HepG2 (cell line): Measurements from ENCODE around the gene P2RX5. TPM values are rescaled to one million over a fixed set of nuclear protein-coding genes. Genes with fewer than 3 reads are reported as not detected.
A peak's percentile ranks its signal among the peaks of the same experiment; 100 is the strongest.

ENCODE experiments used
- ARHGAP35 ChIP-seq: sonication (generic); formaldehyde crosslinking; IDR thresholded peaks from 2 replicates; pipeline ENCODE4 v1.9.0; 2022; ENCODE audit warnings: mild to moderate bottlenecking, inconsistent platforms, moderate library complexity, missing genetic modification reagents, borderline replicate concordance
- CREB3 ChIP-seq: sonication (generic); formaldehyde crosslinking; IDR thresholded peaks from 2 replicates; pipeline ENCODE4 v1.5.0; 2020; ENCODE audit warnings: missing genetic modification reagents
- ERF ChIP-seq: IDR thresholded peaks from 2 replicates; pipeline ENCODE4 v1.6.1; 2018; ENCODE audit warnings: missing biosample characterization, missing genetic modification reagents
- HHEX ChIP-seq: IDR thresholded peaks from 2 replicates; pipeline ENCODE4 v1.6.1; 2016; ENCODE audit warnings: control low read depth
- HNRNPL ChIP-seq: fragments of 200-400 bp; formaldehyde crosslinking; IDR thresholded peaks from 2 replicates; pipeline ENCODE4 v1.6.1; 2017; ENCODE audit warnings: mild to moderate bottlenecking, low read depth, low read length
- MTERF4 ChIP-seq: sonication (generic); formaldehyde crosslinking; IDR thresholded peaks from 2 replicates; pipeline ENCODE4 v1.8.0; 2023; ENCODE audit warnings: mild to moderate bottlenecking, missing genetic modification reagents
- SAFB2 ChIP-seq: sonication (generic); formaldehyde crosslinking; IDR thresholded peaks from 2 replicates; pipeline ENCODE4 v1.5.1; 2020; ENCODE audit warnings: missing genetic modification reagents, low read depth, mild to moderate bottlenecking, borderline replicate concordance
- SRY ChIP-seq: sonication (generic); formaldehyde crosslinking; IDR thresholded peaks from 2 replicates; pipeline ENCODE4 v1.8.0; 2022; ENCODE audit warnings: mild to moderate bottlenecking, missing genetic modification reagents
- THAP9 ChIP-seq: sonication (generic); formaldehyde crosslinking; IDR thresholded peaks from 2 replicates; pipeline ENCODE4; 2020; ENCODE audit warnings: missing genetic modification reagents, mild to moderate bottlenecking, borderline replicate concordance
- ZHX2 ChIP-seq, 2 experiments: sonication (generic) in 1 of 2; formaldehyde crosslinking in 1 of 2; IDR thresholded peaks; 2 replicates each; pipeline versions ENCODE4 v1.6.1 to v1.9.0; 2014 to 2022; ENCODE audit warnings: antibody characterized with exemption in 1 of 2, borderline replicate concordance in 1 of 2, inconsistent platforms in 1 of 2, low read depth in 1 of 2, missing genetic modification reagents in 1 of 2
- ZMYM3 ChIP-seq: sonication (generic); formaldehyde crosslinking; IDR thresholded peaks from 2 replicates; pipeline ENCODE4 v1.5.1; 2020; ENCODE audit warnings: mild to moderate bottlenecking, missing genetic modification reagents
- ZNF275 ChIP-seq: sonication (generic); formaldehyde crosslinking; IDR thresholded peaks from 2 replicates; pipeline ENCODE4 v1.8.0; 2022; ENCODE audit warnings: missing genetic modification reagents, mild to moderate bottlenecking, inconsistent platforms, borderline replicate concordance
- ZNF768 ChIP-seq: sonication (generic); formaldehyde crosslinking; IDR thresholded peaks from 2 replicates; pipeline ENCODE4 v1.4.0; 2020; ENCODE audit warnings: missing genetic modification reagents
- polyA plus RNA-seq, 8 experiments: library from polyadenylated mRNA; depleted of rRNA in 3 of 8; stranded (reverse) in 7 of 8; unstranded in 1 of 8; fragments of >200 nt; fragmentation: Illumina TruSeq in 4 of 8; extraction: Trizol in 4 of 8; gene quantifications; 2 replicates each; pipeline versions ENCODE4 v1.2.1 to v1.2.3, GENCODE V29; 2011 to 2016; ENCODE audit warnings: low read depth in 4 of 8, missing spikeins in 1 of 8, mixed read lengths in 1 of 8; ENCODE audit not compliant: insufficient read depth in 1 of 8
- total RNA-seq, 5 experiments: library from RNA; depleted of rRNA; stranded (reverse); fragments of >200 nt; fragmentation: Illumina TruSeq; extraction: Trizol; gene quantifications; 2 replicates each; pipeline ENCODE4 v1.2.3, GENCODE V29; 2016; ENCODE audit warnings: low read depth in 1 of 5

The P2RX5 gene
- total and polyA plus RNA-seq, 2 of the 13 experiments (the other 11 are each of a cell fraction or from before 2014, with no cell fraction given): 0.95 to 1.7 TPM

- no peak for TF ChIP-seq CREB3
- TF ChIP-seq HNRNPL: no peak
- no peak for TF ChIP-seq ARHGAP35 (CRISPR knock-in tag)
- 0 out of 2 replicates have a peak, but pooled peaks have one; percentile 18 for TF ChIP-seq ERF
- TF ChIP-seq SAFB2 (CRISPR knock-in tag): no peak
- no peak for TF ChIP-seq MTERF4 (CRISPR knock-in tag)
- TF ChIP-seq HHEX: no peak
- TF ChIP-seq SRY (CRISPR knock-in tag): no peak
- peak; percentile 80 for TF ChIP-seq ZNF768
- no peak for TF ChIP-seq ZHX2 (IDR thresholded peaks at IDR 0.05; ENCODE audit: low read depth)
- no peak for TF ChIP-seq ZHX2 (CRISPR knock-in tag; IDR thresholded peaks at IDR 0.05; ENCODE audit: borderline replicate concordance)
- TF ChIP-seq THAP9 (CRISPR knock-in tag): peak; percentile 38; the same call in 1 of the 2 replicates
- TF ChIP-seq ZNF275 (CRISPR knock-in tag): no peak
- 0 out of 2 replicates have a peak, but pooled peaks have one; percentile 35 for TF ChIP-seq ZMYM3 (CRISPR knock-in tag)
These were observed 17.7 kb downstream of the P2RX5 start (continued) for GRCh38 chr17:3678095-3678820.
